ENCODE measurements around the gene ADARB2. TPM values are rescaled to one million over a fixed set of nuclear protein-coding genes. Genes with fewer than 3 reads are reported as not detected.

Gene ADARB2
- total and polyA plus RNA-seq, 2 experiments from 2014 or later = 0.13 to 0.48 TPM

- Histone ChIP-seq H3K4me3 (no peak overlapping the region), H2AFZ (no peak overlapping the region), H3K27ac (no peak overlapping the region), H3K4me2 (no peak overlapping the region), H3K9me2 (replicated peaks; ENCODE audit: insufficient read depth) (no peaks in the 10 kb centered on the region), H3K79me2 (no peaks in the 10 kb centered on the region), H3K27me3 (no peaks in the 10 kb centered on the region), H4K20me1 (ENCODE audit: insufficient read depth, poor library complexity, severe bottlenecking) (no peaks in the 10 kb centered on the region), H3K9me3 (ENCODE audit: low read depth) (no peaks in the 10 kb centered on the region), H3K4me1 (ENCODE audit: insufficient read depth) (no peaks in the 10 kb centered on the region), H3K36me3 (replicated peaks; ENCODE audit: insufficient read depth, low read depth) (no peaks in the 10 kb centered on the region)
- WGBS (ENCODE audit: low lambda C conversion rate, missing lambda C conversion rate) = 91% methylated on average over 18 of the region's 18 CpGs
- DNase-seq (ENCODE audit: low spot score) = no peak
- TF ChIP-seq CTCF (IDR thresholded peaks at IDR 0.05; ENCODE audit: poor library complexity) = no peak
- TF ChIP-seq EZH2 (IDR thresholded peaks at IDR 0.05; ENCODE audit: borderline replicate concordance) = no peak
- no peak for TF ChIP-seq EZH2phosphoT487 (IDR thresholded peaks at IDR 0.05; ENCODE audit: low read depth, severe bottlenecking, unreplicated experiment)
Measured at GRCh38 chr10:1531883-1532597, 205.3 kb downstream of the ADARB2 start.

- H3K4me3 ChIP-seq = no peak overlapping the region
- H2AFZ ChIP-seq = no peak overlapping the region
- H3K27ac ChIP-seq = no peak overlapping the region
- H3K9me3 ChIP-seq (ENCODE audit: low read depth) = no peaks in the 10 kb centered on the region
- H3K4me1 ChIP-seq (ENCODE audit: insufficient read depth) = no peaks in the 10 kb centered on the region
- no peaks in the 10 kb centered on the region for H3K36me3 ChIP-seq (replicated peaks; ENCODE audit: insufficient read depth, low read depth)
- H3K27me3 ChIP-seq = no peaks in the 10 kb centered on the region
- 92% methylated on average over 16 of the region's 16 CpGs for WGBS (ENCODE audit: low lambda C conversion rate, missing lambda C conversion rate)
- TF ChIP-seq EZH2phosphoT487 (IDR thresholded peaks at IDR 0.05; ENCODE audit: low read depth, severe bottlenecking, unreplicated experiment) (no peak), EZH2 (IDR thresholded peaks at IDR 0.05; ENCODE audit: borderline replicate concordance) (no peak), CTCF (IDR thresholded peaks at IDR 0.05; ENCODE audit: poor library complexity) (no peak)
- H3K79me2 ChIP-seq = no peaks in the 10 kb centered on the region
- no peaks in the 10 kb centered on the region for H4K20me1 ChIP-seq (ENCODE audit: insufficient read depth, poor library complexity, severe bottlenecking)
- no peak overlapping the region for H3K4me2 ChIP-seq
- no peak for DNase-seq (ENCODE audit: low spot score)
- H3K9me2 ChIP-seq (replicated peaks; ENCODE audit: insufficient read depth) = no peaks in the 10 kb centered on the region
Measured at GRCh38 chr10:1530871-1531517, 206.3 kb downstream of the ADARB2 start.

- Histone ChIP-seq H4K20me1 (ENCODE audit: insufficient read depth, poor library complexity, severe bottlenecking) (peaks cover 3% of the 10 kb centered on the region), H3K4me2 (no peak overlapping the region), H3K9me3 (ENCODE audit: low read depth) (no peaks in the 10 kb centered on the region), H3K36me3 (replicated peaks; ENCODE audit: insufficient read depth, low read depth) (no peaks in the 10 kb centered on the region), H3K27me3 (no peaks in the 10 kb centered on the region), H3K27ac (no peak overlapping the region), H3K9me2 (replicated peaks; ENCODE audit: insufficient read depth) (no peaks in the 10 kb centered on the region), H3K4me1 (ENCODE audit: insufficient read depth) (no peaks in the 10 kb centered on the region), H3K4me3 (no peak overlapping the region), H3K79me2 (no peaks in the 10 kb centered on the region), H2AFZ (no peak overlapping the region)
- TF ChIP-seq EZH2 (IDR thresholded peaks at IDR 0.05; ENCODE audit: borderline replicate concordance) = no peak
- TF ChIP-seq CTCF (IDR thresholded peaks at IDR 0.05; ENCODE audit: poor library complexity) = no peak
- no peak for TF ChIP-seq EZH2phosphoT487 (IDR thresholded peaks at IDR 0.05; ENCODE audit: low read depth, severe bottlenecking, unreplicated experiment)
- 93% methylated on average over 14 of the region's 15 CpGs for WGBS (ENCODE audit: low lambda C conversion rate, missing lambda C conversion rate)
- no peak for DNase-seq (ENCODE audit: low spot score)
Measured at GRCh38 chr10:1529806-1530413, 207.4 kb downstream of the ADARB2 start.

Data from hepatocyte (in vitro differentiated cells).